ENCODE measurements around the gene CBX6.

CBX6 gene

GRCh38 chr22:38890377-38890776 is 18.4 kb upstream of the CBX6 start:
- Histone ChIP-seq H3K4me3 (ENCODE audit: low read length, poor library complexity, severe bottlenecking) (no peak overlapping the region), H3K9me2 (replicated peaks; ENCODE audit: low read depth, low read length) (no peaks in the 10 kb centered on the region), H3K4me2 (ENCODE audit: low read depth, low read length, poor library complexity, severe bottlenecking) (no peak overlapping the region)

GRCh38 chr22:38886333-38886732 is 14.3 kb upstream of the CBX6 start:
- Histone ChIP-seq H3F3A (ENCODE audit: low read depth) (no peaks in the 10 kb centered on the region), H3K9me3 (ENCODE audit: insufficient read depth, low read depth, low read length) (no peaks in the 10 kb centered on the region), H3K9me2 (replicated peaks; ENCODE audit: low read depth, low read length) (no peaks in the 10 kb centered on the region), H3K79me2 (ENCODE audit: insufficient read depth, low read length) (no peaks in the 10 kb centered on the region), H4K20me1 (ENCODE audit: insufficient read depth, low read length, poor library complexity, severe bottlenecking) (no peaks in the 10 kb centered on the region), H3K9ac (ENCODE audit: low read depth, low read length, poor library complexity, severe bottlenecking) (no peak overlapping the region), H3K4me1 (ENCODE audit: insufficient read depth, low read length, poor library complexity, severe bottlenecking) (no peaks in the 10 kb centered on the region), H3K27me3 (ENCODE audit: insufficient read depth, low read length, poor library complexity, severe bottlenecking) (no peaks in the 10 kb centered on the region), H2AFZ (ENCODE audit: low read length) (no peak overlapping the region), H3K36me3 (ENCODE audit: insufficient read depth, low read length) (no peaks in the 10 kb centered on the region), H3K4me3 (ENCODE audit: low read length, poor library complexity, severe bottlenecking) (no peak overlapping the region), H3K4me2 (ENCODE audit: low read depth, low read length, poor library complexity, severe bottlenecking) (no peak overlapping the region)
- TF ChIP-seq EZH2phosphoT487 (IDR thresholded peaks at IDR 0.05; ENCODE audit: borderline replicate concordance) (no peak), CTCF (conservative IDR thresholded peaks at IDR 0.05; ENCODE audit: low read length) (no peak)

More at GRCh38 chr22:38890377-38890776, 18.4 kb upstream of the CBX6 start:
- H3K9me3 ChIP-seq (ENCODE audit: insufficient read depth, low read depth, low read length), result no peaks in the 10 kb centered on the region
- no peaks in the 10 kb centered on the region for H3K27me3 ChIP-seq (ENCODE audit: insufficient read depth, low read length, poor library complexity, severe bottlenecking)
- TF ChIP-seq CTCF (conservative IDR thresholded peaks at IDR 0.05; ENCODE audit: low read length) (no peak), EZH2phosphoT487 (IDR thresholded peaks at IDR 0.05; ENCODE audit: borderline replicate concordance) (no peak)
- H2AFZ ChIP-seq (ENCODE audit: low read length), result no peak overlapping the region
- no peaks in the 10 kb centered on the region for H3F3A ChIP-seq (ENCODE audit: low read depth)
- no peaks in the 10 kb centered on the region for H4K20me1 ChIP-seq (ENCODE audit: insufficient read depth, low read length, poor library complexity, severe bottlenecking)
- H3K9ac ChIP-seq (ENCODE audit: low read depth, low read length, poor library complexity, severe bottlenecking), result no peak overlapping the region
- H3K79me2 ChIP-seq (ENCODE audit: insufficient read depth, low read length), result no peaks in the 10 kb centered on the region
- no peaks in the 10 kb centered on the region for H3K36me3 ChIP-seq (ENCODE audit: insufficient read depth, low read length)
- no peaks in the 10 kb centered on the region for H3K4me1 ChIP-seq (ENCODE audit: insufficient read depth, low read length, poor library complexity, severe bottlenecking)

GRCh38 chr22:38882972-38883622 is 11.1 kb upstream of the CBX6 start:
- no peak overlapping the region for H3K4me2 ChIP-seq (ENCODE audit: low read depth, low read length, poor library complexity, severe bottlenecking)
- no peaks in the 10 kb centered on the region for H4K20me1 ChIP-seq (ENCODE audit: insufficient read depth, low read length, poor library complexity, severe bottlenecking)
- H3K9ac ChIP-seq (ENCODE audit: low read depth, low read length, poor library complexity, severe bottlenecking), result no peak overlapping the region
- TF ChIP-seq CTCF (conservative IDR thresholded peaks at IDR 0.05; ENCODE audit: low read length) (no peak), EZH2phosphoT487 (IDR thresholded peaks at IDR 0.05; ENCODE audit: borderline replicate concordance) (no peak)
- no peaks in the 10 kb centered on the region for H3K4me1 ChIP-seq (ENCODE audit: insufficient read depth, low read length, poor library complexity, severe bottlenecking)
- H3K36me3 ChIP-seq (ENCODE audit: insufficient read depth, low read length), result no peaks in the 10 kb centered on the region
- H3K27me3 ChIP-seq (ENCODE audit: insufficient read depth, low read length, poor library complexity, severe bottlenecking), result no peaks in the 10 kb centered on the region
- no peaks in the 10 kb centered on the region for H3F3A ChIP-seq (ENCODE audit: low read depth)
- no peak overlapping the region for H3K4me3 ChIP-seq (ENCODE audit: low read length, poor library complexity, severe bottlenecking)
- H2AFZ ChIP-seq (ENCODE audit: low read length), result peak overlapping the region; percentile 6; the same call in 1 of the 2 replicates
- H3K9me2 ChIP-seq (replicated peaks; ENCODE audit: low read depth, low read length), result no peaks in the 10 kb centered on the region
- no peaks in the 10 kb centered on the region for H3K79me2 ChIP-seq (ENCODE audit: insufficient read depth, low read length)
- no peaks in the 10 kb centered on the region for H3K9me3 ChIP-seq (ENCODE audit: insufficient read depth, low read depth, low read length)

All from Loucy (cell line).